HG03097 (cell line): ENCODE measurements around the gene TMEM164.

Experiments used
- ATAC-seq: cut with Tn5 transposase; IDR thresholded peaks from one replicate; pipeline ENCODE4 v1.9.1; 2021; ENCODE audit not compliant: unreplicated experiment, low FRiP score

The TMEM164 gene

DNA sequence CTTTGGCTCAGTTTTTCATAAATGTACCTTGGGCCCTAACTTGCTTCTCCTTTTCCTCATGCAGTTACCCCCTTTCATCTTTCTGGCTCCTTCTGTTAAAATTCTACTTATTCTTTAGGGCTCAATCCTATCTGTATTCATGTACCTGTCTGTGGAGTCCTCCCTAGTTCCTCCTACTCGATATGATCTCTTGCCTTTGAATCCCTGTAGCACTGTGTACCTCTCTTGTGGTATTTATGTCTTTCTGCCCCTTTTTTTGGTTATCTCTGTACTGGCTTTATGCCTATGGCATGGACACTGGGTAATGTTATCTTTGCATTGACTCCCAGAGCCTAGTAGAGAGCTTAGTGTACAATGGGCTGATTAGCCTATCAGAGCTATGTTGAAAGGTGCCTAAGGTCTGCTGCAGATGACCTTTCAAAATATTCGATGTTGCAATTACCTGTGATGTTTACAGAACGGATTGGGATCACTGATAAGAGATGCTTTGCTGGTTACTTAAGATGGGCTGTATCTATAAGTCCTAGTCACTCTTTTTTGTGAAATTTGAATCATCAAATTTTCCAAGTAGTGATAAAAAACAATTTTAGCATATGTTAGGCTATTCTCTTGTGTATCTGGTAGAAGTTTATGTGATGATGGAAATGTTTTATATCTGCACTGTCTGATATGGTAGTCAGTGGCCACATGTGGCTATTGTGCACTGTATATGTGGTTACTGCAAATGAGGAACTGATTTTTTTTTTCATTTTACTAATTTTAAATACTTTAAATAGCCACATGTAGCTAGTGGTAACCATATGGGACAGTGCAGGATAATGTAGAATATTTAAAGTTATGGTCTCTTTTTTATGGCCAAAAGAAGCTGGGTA lies 33.5 kb downstream of the TMEM164 start:
- no peak for ATAC-seq

DNA sequence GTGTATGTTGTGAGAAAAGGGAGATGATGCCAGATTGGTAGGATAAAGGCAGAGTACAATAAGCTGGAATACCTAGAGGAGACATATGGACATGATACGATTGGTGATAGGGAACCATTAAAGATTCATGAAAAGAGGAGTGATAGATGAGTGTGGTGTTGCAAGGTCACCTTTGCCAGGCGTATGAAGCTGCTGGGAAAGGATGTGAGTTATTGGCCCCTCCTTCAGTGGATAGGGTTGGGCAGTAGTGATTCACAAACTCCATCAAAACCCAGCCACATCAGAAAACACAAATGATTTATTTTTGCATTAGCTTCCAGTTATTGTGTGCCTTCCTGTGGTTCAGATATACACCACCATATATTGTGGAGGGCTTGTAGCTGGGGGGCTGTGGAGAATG lies 34.3 kb downstream of the TMEM164 start:
- no peak for ATAC-seq

DNA sequence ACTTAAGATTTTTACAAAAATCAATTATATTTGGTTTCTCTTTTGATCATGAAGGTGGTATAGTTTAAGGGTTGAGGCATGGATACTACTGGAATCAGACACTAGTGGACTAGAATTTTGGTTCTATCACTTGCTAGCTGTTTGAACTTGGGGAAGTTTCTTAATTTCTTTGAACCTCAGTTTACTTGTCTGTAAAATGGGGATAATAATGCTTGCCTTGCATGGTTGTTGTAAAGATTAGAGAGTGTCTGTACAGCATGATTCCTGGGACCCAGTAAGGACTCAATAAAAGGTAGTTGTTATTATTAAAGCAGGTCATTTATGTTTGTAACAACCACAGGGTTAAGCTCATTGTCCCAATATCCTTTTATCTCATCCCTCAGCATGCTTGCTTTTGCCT lies 36.0 kb downstream of the TMEM164 start:
- no peak for ATAC-seq

DNA sequence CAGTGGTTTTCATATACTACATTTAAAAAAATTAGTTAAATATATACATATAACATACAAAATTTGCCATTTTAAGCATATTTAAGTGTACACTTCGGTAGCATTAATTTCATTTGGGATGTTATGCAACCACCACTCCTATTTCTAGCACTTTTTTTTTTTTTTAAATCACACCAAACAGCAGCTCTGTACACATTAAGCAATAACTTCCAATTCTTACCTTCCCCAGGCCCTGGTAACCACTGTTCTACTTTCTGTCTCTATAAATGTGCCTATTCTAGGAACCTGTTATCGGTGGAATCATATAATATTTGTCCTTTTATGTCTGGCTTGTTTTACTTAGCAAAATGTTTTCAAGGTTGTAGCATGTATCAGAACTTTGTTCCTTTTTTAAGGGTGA lies 39.1 kb downstream of the TMEM164 start:
- no peak for ATAC-seq

DNA sequence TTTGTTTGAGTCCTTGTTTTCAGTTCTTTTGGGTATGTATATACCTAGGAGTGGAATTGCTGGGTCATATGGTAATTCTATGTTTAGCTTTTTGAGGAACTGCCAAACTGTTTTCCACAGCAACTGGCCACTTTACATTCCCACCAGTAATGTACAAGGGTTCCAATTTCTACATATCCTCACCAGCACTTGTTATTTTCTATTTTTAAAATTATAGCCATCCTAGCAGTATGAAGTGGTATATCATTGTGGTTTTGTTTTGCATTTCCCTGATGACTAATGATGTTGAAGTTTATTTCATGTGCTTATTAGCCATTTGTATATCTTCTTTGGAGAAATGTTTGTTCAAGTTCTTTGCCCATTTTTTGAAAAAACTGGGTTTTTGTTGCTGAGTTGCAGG lies 39.6 kb downstream of the TMEM164 start:
- ATAC-seq: no peak

DNA sequence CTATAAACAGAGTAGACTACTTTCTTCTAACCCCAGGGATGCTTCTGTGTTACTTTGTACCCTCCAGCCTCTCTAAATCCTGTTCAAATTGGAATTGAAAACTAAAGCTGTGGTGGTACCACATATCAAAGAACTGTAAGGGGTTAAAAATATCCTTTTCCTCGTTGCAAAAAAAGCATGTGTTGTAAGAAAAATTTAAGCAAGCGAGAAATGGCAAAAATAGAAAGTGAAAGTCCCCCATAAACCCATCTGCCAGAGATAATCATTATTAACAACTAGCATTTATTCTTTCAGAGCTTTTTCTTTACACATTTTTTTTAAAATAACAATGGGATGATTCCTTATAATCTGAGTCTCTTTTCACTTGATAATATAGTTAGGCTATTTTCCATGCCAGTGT lies 40.6 kb downstream of the TMEM164 start:
- ATAC-seq: no peak

DNA sequence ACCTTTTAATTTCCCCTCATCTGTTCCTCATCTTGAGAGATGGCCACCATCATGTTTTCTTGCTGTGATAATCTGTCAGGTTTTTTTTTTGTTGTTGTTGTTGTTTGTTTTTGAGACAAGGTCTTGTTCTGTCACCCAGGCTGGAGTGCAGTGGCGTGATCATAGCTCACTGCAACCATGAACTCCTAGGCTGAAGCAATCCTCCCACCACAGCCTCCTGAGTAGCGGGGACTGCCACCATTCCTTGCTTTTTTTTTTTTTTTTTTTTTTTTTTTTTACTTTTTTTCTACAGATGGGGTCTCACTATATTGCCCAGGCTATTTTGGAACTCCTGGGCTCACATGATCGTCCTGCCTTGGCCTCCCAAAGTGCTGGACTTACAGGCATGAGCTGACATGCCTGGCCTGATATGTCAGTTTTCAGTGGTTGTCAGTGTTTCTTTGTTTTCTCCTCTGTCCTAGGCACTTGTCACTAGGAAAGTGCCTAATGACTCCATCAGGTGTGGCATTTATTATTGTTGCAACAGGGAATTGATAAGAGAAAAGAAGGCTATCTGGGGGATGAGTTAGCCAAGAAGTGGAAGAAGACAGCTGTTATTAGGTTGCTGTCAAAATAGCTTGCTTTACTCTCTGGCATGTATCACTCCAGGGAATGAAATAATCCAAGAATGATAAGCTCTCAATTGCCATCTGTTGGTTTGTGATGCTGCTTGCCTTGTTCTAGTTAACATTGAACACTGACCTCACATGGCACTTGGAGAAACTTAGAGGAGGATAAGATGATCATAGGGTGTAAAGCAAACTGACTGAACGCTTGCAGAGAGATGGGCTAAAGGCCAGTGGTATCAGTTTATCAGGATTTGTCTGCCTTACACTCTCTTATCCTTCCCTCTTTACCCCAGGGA lies 41.7 kb downstream of the TMEM164 start:
- no peak for ATAC-seq

DNA sequence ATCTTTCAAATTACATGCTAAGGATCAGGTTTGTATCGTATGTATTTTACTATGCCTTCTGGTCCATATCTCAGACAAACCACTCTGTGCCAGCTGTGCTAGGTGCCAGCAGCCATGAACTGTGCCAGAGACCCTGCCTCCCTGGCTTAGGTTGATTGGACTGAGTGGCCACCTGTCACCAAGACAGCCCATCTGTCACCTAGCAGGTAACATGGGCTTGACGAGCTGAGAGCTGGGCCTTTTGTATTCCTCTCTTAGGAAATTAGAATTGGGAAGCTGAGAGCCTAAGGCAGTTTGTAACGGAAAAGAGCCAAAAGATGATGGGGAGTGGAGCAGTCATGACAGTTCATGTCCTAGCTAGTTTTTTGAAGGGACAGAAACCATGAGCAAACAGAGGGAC lies 42.5 kb downstream of the TMEM164 start:
- no peak for ATAC-seq

DNA sequence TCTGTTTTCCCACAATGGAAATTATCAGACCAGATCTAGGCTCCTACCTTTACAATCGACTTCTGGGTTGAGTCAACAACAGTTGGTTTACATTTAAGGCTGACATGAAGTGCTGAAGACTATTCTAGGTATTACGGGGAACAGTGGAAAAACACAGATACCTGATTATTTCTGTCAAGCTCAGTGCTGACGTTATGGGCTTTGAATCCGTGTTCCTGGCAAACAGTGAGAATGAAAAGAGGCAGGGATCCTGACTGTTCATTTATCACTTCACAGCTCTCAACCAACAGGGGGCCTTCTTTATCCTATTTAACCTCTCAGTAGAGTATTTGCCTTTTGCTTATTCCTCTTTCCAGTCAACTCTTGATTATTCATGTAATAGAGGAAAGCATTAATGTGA lies 43.1 kb downstream of the TMEM164 start:
- no peak for ATAC-seq

DNA sequence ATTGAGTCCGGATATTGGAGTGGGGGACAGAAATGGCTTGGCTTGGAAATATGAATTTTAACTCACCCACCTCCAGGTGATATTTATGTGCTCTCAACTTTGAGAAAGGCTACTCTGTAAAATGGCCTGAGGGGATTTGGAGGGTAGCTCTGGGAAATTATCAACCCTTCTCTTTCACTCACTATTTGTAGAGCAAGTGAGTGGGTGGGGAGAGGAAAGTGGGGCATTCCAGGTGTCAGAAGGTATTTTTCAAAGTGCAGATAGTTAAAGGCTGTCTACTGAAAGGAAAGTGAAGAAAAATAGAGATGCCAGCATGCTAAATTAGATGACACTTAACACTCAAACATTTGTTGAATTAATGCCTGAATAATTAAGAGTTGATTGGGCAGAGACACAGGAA lies 44.1 kb downstream of the TMEM164 start:
- no peak for ATAC-seq

DNA sequence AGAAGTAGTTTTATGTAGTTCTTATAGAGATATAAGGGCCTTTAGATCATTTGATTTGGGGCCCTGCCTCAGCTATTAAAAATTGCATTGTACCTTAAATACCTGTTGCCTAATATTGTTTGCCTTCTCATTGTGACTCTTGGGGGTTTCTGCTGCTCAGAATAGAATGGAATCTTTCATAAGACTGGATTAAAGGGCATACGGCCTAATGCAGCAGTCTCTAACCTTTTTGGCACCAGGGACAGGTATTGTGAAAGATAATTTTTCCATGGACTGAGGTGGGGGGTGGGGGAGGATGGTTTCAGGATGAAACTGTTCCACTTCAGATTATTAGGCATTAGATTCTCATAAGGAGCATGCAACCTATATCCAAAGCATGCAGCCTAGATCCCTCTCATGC lies 46.2 kb downstream of the TMEM164 start:
- ATAC-seq: no peak

DNA sequence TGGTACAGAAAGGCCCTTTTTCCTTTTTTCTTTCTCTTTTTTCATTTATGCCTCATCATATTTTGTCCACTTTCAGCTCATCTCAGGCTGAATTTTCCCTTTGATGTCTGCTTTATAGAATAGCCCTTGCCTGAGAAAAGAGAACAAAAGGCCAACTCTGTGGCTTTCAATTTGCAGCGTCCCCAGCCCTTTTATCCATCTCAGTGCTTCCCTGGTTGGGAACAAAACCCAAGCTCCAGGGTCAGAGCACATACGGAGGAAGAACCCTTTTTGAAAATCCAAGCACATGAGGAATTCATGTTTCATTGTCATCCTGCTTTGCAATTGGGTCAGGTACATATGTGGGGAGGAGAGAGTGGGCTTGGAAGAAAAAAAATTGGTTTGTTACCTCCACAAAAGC lies 47.5 kb downstream of the TMEM164 start:
- ATAC-seq: no peak

DNA sequence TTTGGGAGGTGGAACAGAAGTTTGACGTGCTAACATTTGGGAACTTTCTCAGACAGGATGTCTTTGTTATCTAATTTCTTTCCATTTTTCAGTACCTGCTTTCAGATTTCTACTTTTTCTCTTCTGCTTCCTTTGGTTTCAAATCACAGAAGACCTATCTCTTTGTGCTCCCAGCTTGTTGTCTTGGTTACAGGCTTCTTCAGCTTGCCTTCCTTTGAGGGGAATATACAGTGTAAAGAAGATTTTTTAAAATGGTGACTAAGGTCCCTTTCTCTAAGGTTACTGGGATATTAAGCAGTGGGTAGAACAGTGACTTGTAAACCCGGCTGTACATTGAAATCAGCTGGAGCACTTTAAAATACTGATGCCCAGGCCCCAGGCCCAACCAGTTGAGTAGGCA lies 48.0 kb downstream of the TMEM164 start:
- ATAC-seq: no peak

DNA sequence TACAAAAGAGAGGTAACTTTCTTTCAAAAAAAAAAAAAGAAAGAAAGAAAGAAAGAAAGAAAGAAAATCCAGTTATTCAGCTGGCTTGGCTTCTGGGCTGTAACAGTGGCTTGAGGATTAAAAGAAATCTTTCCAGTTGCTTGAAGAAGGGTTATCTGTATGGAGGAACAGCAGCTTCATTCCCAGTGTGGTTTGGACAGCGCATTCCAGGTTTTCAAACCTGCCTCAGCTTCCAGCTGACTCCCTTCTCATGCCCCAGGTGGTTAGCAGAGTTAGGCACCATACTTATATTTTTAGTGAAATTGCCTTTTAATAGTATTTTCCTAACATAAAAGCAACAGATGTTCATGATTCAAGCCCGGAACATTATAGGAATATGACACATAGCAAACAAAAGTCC lies 48.6 kb downstream of the TMEM164 start:
- ATAC-seq: no peak

DNA sequence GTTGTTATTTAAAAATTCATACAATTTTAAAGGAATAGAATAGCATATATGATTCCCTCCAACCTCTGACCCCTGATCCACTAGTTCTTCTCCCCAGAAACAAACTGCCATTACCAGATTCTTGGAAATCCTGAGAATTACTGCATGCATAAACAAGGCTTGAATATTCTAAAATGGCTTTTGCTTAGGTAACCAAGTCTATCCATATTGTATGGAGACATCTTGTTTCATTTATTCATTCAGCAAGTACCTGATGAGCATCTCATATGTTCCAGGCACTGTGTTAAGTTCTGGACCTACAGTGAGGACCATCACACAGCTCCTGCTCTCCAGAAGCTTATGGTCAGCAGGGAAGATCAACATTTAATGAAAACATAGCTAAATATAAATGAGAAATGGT lies 49.4 kb downstream of the TMEM164 start:
- ATAC-seq: no peak

DNA sequence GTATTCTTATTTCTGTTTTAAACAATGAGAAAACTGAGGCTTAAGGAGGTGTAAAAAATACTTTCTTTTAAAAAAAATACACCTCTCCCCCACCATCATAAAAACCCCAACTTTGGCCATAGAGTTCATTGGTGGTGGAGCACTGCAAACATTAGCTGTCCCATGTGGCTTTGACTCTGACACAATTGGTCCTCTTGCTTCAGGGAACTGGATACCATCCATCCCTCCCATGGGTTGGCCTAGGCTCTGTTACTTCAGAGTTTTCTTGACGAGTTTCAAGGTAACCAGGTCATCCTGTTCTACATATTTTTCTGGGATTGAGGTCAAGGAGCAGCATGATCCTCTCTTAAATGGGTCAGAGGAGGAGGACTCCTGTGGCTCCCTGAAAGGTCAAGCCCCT lies 50.5 kb downstream of the TMEM164 start:
- ATAC-seq: no peak

DNA sequence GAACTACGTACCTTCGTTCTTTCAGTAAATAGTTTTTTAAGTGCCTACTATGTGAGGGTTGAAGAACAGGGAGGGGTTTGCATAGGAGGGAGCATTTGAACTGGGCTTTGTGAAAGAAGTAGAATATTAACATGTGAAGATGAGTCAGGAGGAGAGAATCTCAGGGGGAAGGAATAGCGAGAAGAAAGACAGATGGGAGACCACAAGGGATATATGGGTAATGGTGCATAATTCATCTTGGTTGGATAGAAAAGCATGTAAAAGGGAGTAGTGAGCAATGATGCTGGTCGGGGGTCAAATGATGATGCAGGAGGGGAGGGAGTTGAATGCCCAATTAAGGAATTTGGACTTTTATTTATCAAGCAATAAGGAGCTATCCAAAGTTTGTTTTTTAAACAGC lies 52.7 kb downstream of the TMEM164 start:
- ATAC-seq: no peak

DNA sequence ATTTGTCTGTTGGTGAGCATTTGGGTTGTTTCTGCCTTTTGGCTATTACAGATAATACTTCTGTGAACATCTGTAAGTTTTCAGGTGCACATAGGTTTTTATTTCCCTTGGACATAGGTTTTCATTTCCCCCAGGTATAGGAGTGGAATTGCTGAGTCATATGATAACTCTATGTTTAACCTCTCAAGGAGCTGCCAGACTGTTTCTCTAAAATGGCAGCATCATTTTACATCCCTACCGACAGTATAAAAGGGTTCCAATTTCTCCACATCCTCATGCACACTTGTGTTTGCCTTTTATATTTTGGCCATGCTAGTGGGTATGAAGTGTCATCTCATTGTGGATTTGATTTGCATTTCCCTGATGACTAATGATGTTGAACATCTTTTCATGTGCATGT lies 53.5 kb downstream of the TMEM164 start:
- no peak for ATAC-seq

DNA sequence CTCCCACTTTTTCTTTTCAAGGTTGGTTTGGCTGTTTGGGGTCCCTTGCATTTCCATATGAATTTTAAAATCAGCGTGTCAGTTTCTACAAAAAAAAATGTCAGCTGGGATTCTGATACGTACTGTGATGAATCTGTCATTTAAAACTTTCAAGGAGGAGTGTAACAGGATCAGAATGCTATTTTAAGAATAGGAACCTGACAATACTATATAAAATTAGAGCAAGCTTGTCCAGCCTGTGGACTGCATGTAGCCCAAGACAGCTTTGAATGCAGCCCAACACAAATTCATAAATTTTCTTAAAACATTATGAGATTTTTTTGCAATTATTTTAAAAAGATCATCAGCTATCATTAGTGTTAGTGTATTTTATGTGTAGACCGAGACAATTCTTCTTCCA lies 56.5 kb downstream of the TMEM164 start:
- ATAC-seq: no peak

DNA sequence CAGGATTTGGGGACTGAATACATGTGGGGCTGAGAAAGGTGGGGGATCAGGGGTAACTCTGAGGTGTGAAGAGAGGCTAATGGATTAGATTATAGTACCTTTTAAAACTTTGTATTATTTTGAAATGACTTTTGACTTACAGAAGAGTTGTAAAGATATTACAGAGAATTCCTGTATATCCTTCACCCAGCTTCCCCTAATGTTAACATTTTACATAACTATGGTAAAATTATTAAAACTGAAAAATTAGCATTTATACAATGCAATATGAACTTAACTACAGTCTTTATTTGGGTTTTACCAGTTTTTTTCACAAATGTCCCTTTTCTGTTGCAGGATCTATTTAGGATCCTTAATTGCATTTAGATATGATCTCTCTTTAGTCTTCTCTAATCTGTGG lies 57.4 kb downstream of the TMEM164 start:
- no peak for ATAC-seq

DNA sequence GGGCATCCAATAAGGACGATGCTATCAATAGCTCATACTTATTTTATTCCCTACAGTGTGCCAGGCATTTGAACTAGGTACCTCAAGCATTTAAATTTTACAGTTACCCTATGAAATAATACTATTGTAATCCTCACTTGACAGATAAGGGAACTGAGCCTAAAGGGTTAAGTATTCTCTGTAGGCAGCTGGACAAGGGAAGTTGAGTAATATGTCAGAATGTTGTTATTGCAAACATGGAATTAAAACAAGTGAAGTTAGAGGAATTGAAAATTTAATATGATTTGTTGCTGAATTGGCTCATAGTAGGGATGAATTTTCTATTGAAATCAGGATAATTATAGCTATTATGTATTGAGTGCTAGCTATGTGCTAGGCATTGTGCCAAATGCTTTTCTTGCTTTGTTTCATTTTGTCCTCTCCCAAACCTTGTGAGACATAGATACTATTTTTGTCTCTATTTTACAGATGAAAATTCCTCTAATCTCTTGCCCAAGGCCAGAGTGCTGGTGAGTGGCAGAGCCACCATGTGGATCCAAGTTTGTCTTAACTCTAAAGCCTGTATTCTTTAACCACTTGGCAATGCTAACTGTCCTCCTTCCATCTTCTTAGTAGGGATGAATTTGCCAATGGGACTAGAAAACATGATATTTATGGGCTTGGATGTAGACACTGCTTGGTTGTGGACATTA lies 58.1 kb downstream of the TMEM164 start:
- ATAC-seq: no peak
